Sigmoid colon (tissue), 4 donors: ENCODE results near the gene COL23A1.

ENCODE experiments used
- EP300 ChIP-seq, 4 donors: sonication (generic); formaldehyde crosslinking; IDR thresholded peaks; one replicate each; pipeline ENCODE4 v1.6.1; 2017; ENCODE audit warnings: antibody characterized with exemption in 4 of 4
- POLR2A ChIP-seq, 2 donors: fragments of 450-650 bp; IDR thresholded peaks; one replicate each; pipeline ENCODE4 v1.6.1; 2016; ENCODE audit warnings: antibody characterized with exemption in 2 of 2, mild to moderate bottlenecking in 2 of 2, moderate library complexity in 2 of 2
- POLR2AphosphoS5 ChIP-seq, 4 donors: sonication (generic); formaldehyde crosslinking; IDR thresholded peaks; one replicate each; pipeline ENCODE4 v1.6.1; 2017; ENCODE audit warnings: antibody characterized with exemption in 4 of 4
- TF ChIP-seq, protein P1 (sequence below), 4 experiments: fragments of 450-650 bp in 3 of 4; fragments of 200-600 bp in 1 of 4; IDR thresholded peaks; one replicate each; pipeline ENCODE4 v1.5.1; 2016 to 2019; ENCODE audit warnings: antibody characterized with exemption in 4 of 4, mild to moderate bottlenecking in 3 of 4, moderate library complexity in 2 of 4

DNA sequence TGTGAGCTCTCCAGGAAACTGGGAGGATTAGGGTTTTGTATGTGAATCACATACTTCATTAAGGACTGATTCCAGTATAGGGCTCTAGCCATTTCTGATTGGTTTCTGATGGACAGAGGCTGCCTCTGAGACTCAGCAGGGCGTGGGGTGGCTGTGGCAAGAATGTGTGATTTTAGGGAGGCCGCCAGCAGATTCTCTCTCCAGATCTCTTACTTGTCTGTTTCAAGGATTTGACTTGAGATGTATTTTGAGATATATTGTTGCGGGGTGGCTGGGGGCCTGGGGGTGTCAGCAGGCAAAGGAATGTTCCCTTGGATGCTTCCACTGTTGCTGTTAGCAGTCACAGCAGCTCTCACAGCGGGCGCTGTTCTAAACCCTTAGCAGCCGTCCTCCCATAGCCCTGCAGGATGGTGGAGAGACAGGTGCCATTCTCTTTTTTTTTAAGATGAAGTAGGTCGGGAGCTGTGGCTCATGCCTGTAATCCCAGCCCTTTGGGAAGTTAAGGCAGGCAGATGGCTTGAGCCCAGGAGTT, 393.8 kb downstream of the COL23A1 start:
- TF ChIP-seq, protein P1, sequence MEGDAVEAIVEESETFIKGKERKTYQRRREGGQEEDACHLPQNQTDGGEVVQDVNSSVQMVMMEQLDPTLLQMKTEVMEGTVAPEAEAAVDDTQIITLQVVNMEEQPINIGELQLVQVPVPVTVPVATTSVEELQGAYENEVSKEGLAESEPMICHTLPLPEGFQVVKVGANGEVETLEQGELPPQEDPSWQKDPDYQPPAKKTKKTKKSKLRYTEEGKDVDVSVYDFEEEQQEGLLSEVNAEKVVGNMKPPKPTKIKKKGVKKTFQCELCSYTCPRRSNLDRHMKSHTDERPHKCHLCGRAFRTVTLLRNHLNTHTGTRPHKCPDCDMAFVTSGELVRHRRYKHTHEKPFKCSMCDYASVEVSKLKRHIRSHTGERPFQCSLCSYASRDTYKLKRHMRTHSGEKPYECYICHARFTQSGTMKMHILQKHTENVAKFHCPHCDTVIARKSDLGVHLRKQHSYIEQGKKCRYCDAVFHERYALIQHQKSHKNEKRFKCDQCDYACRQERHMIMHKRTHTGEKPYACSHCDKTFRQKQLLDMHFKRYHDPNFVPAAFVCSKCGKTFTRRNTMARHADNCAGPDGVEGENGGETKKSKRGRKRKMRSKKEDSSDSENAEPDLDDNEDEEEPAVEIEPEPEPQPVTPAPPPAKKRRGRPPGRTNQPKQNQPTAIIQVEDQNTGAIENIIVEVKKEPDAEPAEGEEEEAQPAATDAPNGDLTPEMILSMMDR (IDR thresholded peaks at IDR 0.05), result no peak
- TF ChIP-seq EP300 (IDR thresholded peaks at IDR 0.05), result no peak
- no peak for TF ChIP-seq POLR2AphosphoS5 (IDR thresholded peaks at IDR 0.05)
- TF ChIP-seq POLR2A (IDR thresholded peaks at IDR 0.05), result no peak
